HL-60 (cell line): ENCODE results near the gene RHEX.

Experiments used
- CTCF ChIP-seq: IDR thresholded peaks from one replicate; pipeline ENCODE4 v1.5.1; 2011; ENCODE audit warnings: low read length, control low read depth, inconsistent platforms; ENCODE audit not compliant: insufficient read depth
- GABPA ChIP-seq: IDR thresholded peaks from 2 replicates; pipeline ENCODE4 v1.6.1; 2012; ENCODE audit warnings: low read depth
- POLR2AphosphoS5 ChIP-seq: IDR thresholded peaks from 2 replicates; pipeline ENCODE4 v1.6.1; 2012; ENCODE audit warnings: low read depth
- REST ChIP-seq: IDR thresholded peaks from 2 replicates; pipeline ENCODE4 v1.6.1; 2012; ENCODE audit warnings: low read depth; ENCODE audit not compliant: insufficient replicate concordance
- SPI1 ChIP-seq: IDR thresholded peaks from 2 replicates; pipeline ENCODE4 v1.6.1; 2012; ENCODE audit warnings: low read depth, mild to moderate bottlenecking, borderline replicate concordance

- TF ChIP-seq CTCF (no peak), GABPA (no peak), POLR2AphosphoS5 (no peak), REST (no peak), SPI1 (no peak)
These were observed 57.8 kb downstream of the RHEX start for GRCh38 chr1:206110820-206111219.
